Measurements from ENCODE around the gene ZNF768. TPM values are rescaled to one million over a fixed set of nuclear protein-coding genes. Genes with fewer than 3 reads are reported as not detected.

ZNF768 gene
- total and polyA plus RNA-seq, 2 of the 13 experiments (the other 11 are each of a cell fraction or from before 2014, with no cell fraction given): 26.7 to 34.4 TPM

- TF ChIP-seq RERE (CRISPR knock-in tag; IDR thresholded peaks at IDR 0.05; ENCODE audit: low read depth) (no peak), SATB2 (CRISPR knock-in tag; IDR thresholded peaks at IDR 0.05) (no peak; the same call in 1 of the 2 replicates), ZNF333 (CRISPR knock-in tag; IDR thresholded peaks at IDR 0.05; ENCODE audit: borderline replicate concordance) (no peak), RAD51 (IDR thresholded peaks at IDR 0.05; ENCODE audit: borderline replicate concordance) (no peak), HOXD1 (CRISPR knock-in tag; IDR thresholded peaks at IDR 0.05) (peak; percentile 53), ISX (CRISPR knock-in tag; conservative IDR thresholded peaks at IDR 0.05) (no peak), NFYC (CRISPR knock-in tag; IDR thresholded peaks at IDR 0.05) (peak; percentile 96), KMT2B (CRISPR knock-in tag; IDR thresholded peaks at IDR 0.05) (peak; percentile 63), HDAC6 (IDR thresholded peaks at IDR 0.05; ENCODE audit: low read depth, low read length) (no peak), MAF1 (CRISPR knock-in tag; IDR thresholded peaks at IDR 0.05; ENCODE audit: borderline replicate concordance) (no peak), SRSF4 (IDR thresholded peaks at IDR 0.05; ENCODE audit: low read depth, low read length, poor library complexity, severe bottlenecking) (no peak), HNF1A (IDR thresholded peaks at IDR 0.05; ENCODE audit: low read depth) (no peak), HNF1A (CRISPR knock-in tag; IDR thresholded peaks at IDR 0.05; ENCODE audit: borderline replicate concordance) (0 out of 2 replicates have a peak, but pooled peaks have one; percentile 12)
- TF ChIP-seq, protein P1, sequence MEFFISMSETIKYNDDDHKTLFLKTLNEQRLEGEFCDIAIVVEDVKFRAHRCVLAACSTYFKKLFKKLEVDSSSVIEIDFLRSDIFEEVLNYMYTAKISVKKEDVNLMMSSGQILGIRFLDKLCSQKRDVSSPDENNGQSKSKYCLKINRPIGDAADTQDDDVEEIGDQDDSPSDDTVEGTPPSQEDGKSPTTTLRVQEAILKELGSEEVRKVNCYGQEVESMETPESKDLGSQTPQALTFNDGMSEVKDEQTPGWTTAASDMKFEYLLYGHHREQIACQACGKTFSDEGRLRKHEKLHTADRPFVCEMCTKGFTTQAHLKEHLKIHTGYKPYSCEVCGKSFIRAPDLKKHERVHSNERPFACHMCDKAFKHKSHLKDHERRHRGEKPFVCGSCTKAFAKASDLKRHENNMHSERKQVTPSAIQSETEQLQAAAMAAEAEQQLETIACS (CRISPR knock-in tag; IDR thresholded peaks at IDR 0.05): no peak
- TF ChIP-seq, protein P2, sequence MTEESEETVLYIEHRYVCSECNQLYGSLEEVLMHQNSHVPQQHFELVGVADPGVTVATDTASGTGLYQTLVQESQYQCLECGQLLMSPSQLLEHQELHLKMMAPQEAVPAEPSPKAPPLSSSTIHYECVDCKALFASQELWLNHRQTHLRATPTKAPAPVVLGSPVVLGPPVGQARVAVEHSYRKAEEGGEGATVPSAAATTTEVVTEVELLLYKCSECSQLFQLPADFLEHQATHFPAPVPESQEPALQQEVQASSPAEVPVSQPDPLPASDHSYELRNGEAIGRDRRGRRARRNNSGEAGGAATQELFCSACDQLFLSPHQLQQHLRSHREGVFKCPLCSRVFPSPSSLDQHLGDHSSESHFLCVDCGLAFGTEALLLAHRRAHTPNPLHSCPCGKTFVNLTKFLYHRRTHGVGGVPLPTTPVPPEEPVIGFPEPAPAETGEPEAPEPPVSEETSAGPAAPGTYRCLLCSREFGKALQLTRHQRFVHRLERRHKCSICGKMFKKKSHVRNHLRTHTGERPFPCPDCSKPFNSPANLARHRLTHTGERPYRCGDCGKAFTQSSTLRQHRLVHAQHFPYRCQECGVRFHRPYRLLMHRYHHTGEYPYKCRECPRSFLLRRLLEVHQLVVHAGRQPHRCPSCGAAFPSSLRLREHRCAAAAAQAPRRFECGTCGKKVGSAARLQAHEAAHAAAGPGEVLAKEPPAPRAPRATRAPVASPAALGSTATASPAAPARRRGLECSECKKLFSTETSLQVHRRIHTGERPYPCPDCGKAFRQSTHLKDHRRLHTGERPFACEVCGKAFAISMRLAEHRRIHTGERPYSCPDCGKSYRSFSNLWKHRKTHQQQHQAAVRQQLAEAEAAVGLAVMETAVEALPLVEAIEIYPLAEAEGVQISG (CRISPR knock-in tag; IDR thresholded peaks at IDR 0.05): peak; percentile 81
Measured at GRCh38 chr16:30571445-30572322, 45.3 kb upstream of the ZNF768 start, which contains the start of gene ZNF688 (continued).

Data from HepG2 (cell line).